GM23338 (cell line): ENCODE measurements around the gene ATP10A. TPM values are rescaled to one million over a fixed set of nuclear protein-coding genes. Genes with fewer than 3 reads are reported as not detected.

ENCODE experiments used
- ATAC-seq: fragments of 200-7000 bp; cut with Tn5 transposase; 3 replicates; pipeline ENCODE4 v1.9.1; 2020
- DNase-seq: peaks from one replicate; pipeline ENCODE4 v3.0.0-alpha.2; 2015; ENCODE audit warnings: low spot score
- H2AFZ ChIP-seq: fragments of 200-600 bp; sonication (generic); 2 replicates; pipeline ENCODE4 v1.8.0; 2016; ENCODE audit warnings: antibody characterized with exemption, mild to moderate bottlenecking, moderate library complexity
- H3F3A ChIP-seq: fragments of 200-600 bp; sonication (generic); replicated peaks from 2 replicates; pipeline ENCODE4 v1.8.0; 2017; ENCODE audit warnings: antibody characterized with exemption, mixed run types, low read depth
- H3K27ac ChIP-seq: fragments of 200-600 bp; sonication (generic); 2 replicates; pipeline ENCODE4 v1.6.1; 2016; ENCODE audit warnings: low read depth
- H3K27me3 ChIP-seq: fragments of 200-600 bp; sonication (generic); 2 replicates; pipeline ENCODE4 v1.8.0; 2016; ENCODE audit warnings: mild to moderate bottlenecking, mixed run types, moderate library complexity; ENCODE audit not compliant: insufficient read depth
- H3K36me3 ChIP-seq: fragments of 200-600 bp; sonication (generic); 2 replicates; pipeline ENCODE4 v1.8.0; 2016; ENCODE audit warnings: mild to moderate bottlenecking; ENCODE audit not compliant: insufficient read depth
- H3K4me1 ChIP-seq: fragments of 200-600 bp; sonication (generic); 2 replicates; pipeline ENCODE4 v1.8.0; 2016; ENCODE audit warnings: mild to moderate bottlenecking, moderate library complexity; ENCODE audit not compliant: insufficient read depth
- H3K4me2 ChIP-seq: fragments of 200-600 bp; sonication (generic); 2 replicates; pipeline ENCODE4 v1.7.1; 2017; ENCODE audit warnings: mixed run types
- H3K4me3 ChIP-seq: fragments of 200-600 bp; sonication (generic); 2 replicates; pipeline ENCODE4 v1.6.1; 2016; ENCODE audit warnings: mixed run types
- H3K79me2 ChIP-seq: fragments of 200-600 bp; sonication (generic); replicated peaks from 2 replicates; pipeline ENCODE4 v1.8.0; 2017; ENCODE audit warnings: mild to moderate bottlenecking; ENCODE audit not compliant: insufficient read depth
- H3K9me2 ChIP-seq: fragments of 200-600 bp; sonication (generic); 2 replicates; pipeline ENCODE4 v1.8.0; 2017; ENCODE audit not compliant: insufficient read depth
- H4K20me1 ChIP-seq: fragments of 200-600 bp; sonication (generic); replicated peaks from 2 replicates; pipeline ENCODE4 v1.8.0; 2017; ENCODE audit warnings: mild to moderate bottlenecking; ENCODE audit not compliant: insufficient read depth
- H3K27ac Mint-ChIP-seq: 2 replicates; pipeline ENCODE4 v1.8.0; 2020; ENCODE audit warnings: inconsistent platforms, mild to moderate bottlenecking, moderate library complexity, mixed read lengths
- H3K27me3 Mint-ChIP-seq: 3 replicates; pipeline ENCODE4 v1.8.0; 2022; ENCODE audit warnings: low read depth, mild to moderate bottlenecking, moderate library complexity, mixed read lengths, inconsistent platforms; ENCODE audit not compliant: insufficient read depth, poor library complexity
- H3K36me3 Mint-ChIP-seq: 3 replicates; pipeline ENCODE4 v1.8.0; 2021; ENCODE audit warnings: low read depth, mild to moderate bottlenecking, inconsistent platforms, moderate library complexity, mixed read lengths
- H3K4me1 Mint-ChIP-seq: 3 replicates; pipeline ENCODE4 v1.8.0; 2020; ENCODE audit warnings: mild to moderate bottlenecking, inconsistent platforms, mixed read lengths
- H3K4me3 Mint-ChIP-seq: 3 replicates; pipeline ENCODE4 v1.8.0; 2021; ENCODE audit warnings: moderate library complexity, mild to moderate bottlenecking, inconsistent platforms, mixed read lengths
- H3K9me3 Mint-ChIP-seq: 3 replicates; pipeline ENCODE4 v1.8.0; 2020; ENCODE audit warnings: moderate library complexity, mild to moderate bottlenecking, inconsistent platforms, mixed read lengths
- EZH2phosphoT487 ChIP-seq: fragments of 200-600 bp; sonication (generic); IDR thresholded peaks from one replicate; pipeline ENCODE4 v1.8.1; 2018; ENCODE audit warnings: antibody characterized with exemption; ENCODE audit not compliant: unreplicated experiment
- POLR2AphosphoS5 ChIP-seq: IDR thresholded peaks from 2 replicates; pipeline ENCODE4 v1.6.1; 2016; ENCODE audit warnings: antibody characterized with exemption, low read depth
- REST ChIP-seq: IDR thresholded peaks from one replicate; pipeline ENCODE4 v1.6.1; 2018; ENCODE audit warnings: antibody characterized with exemption; ENCODE audit not compliant: unreplicated experiment
- STAT1 ChIP-seq: IDR thresholded peaks from one replicate; pipeline ENCODE4 v1.6.1; 2016; ENCODE audit warnings: antibody characterized with exemption; ENCODE audit not compliant: unreplicated experiment
- ZNF114 ChIP-seq: fragments of 250-450 bp; sonication (Bioruptor Pico); IDR thresholded peaks from 2 replicates; pipeline ENCODE4 v1.5.0; 2020; ENCODE audit warnings: mild to moderate bottlenecking, moderate library complexity
- ZNF462 ChIP-seq: fragments of 250-450 bp; sonication (Bioruptor Pico); IDR thresholded peaks from 2 replicates; pipeline ENCODE4 v1.5.0; 2020; ENCODE audit warnings: mild to moderate bottlenecking, moderate library complexity
- polyA plus RNA-seq: library from polyadenylated mRNA; unstranded; fragments of >200 nt; fragmentation: Nextera tagmentation; extraction: Ambion mirVana; gene quantifications from 2 replicates; pipeline ENCODE4 v1.2.1, GENCODE V29; 2016
- total RNA-seq: library from RNA; depleted of rRNA; stranded (reverse); fragments of >200 nt; shearing (Covaris generic); gene quantifications from 2 replicates; pipeline ENCODE4 v1.2.3, GENCODE V29; 2014

The ATP10A gene
- total and polyA plus RNA-seq, 2 experiments from 2014 or later = 0.36 to 5.6 TPM

GRCh38 chr15:25797035-25797434 lies 66.1 kb downstream of the ATP10A start (continued):
- TF ChIP-seq ZNF462 = no peak
- no peak for TF ChIP-seq EZH2phosphoT487
- TF ChIP-seq REST = no peak

GRCh38 chr15:25796395-25796794 lies 66.7 kb downstream of the ATP10A start:
- H3K4me3 Mint-ChIP-seq = no peak overlapping the region
- no peaks in the 10 kb centered on the region for H4K20me1 ChIP-seq
- no peaks in the 10 kb centered on the region for H3F3A ChIP-seq
- no peaks in the 10 kb centered on the region for H3K9me2 ChIP-seq
- DNase-seq = no peak
- peaks cover 3% of the 10 kb centered on the region for H3K27me3 Mint-ChIP-seq
- peaks cover 8% of the 10 kb centered on the region for H3K4me1 ChIP-seq
- H3K4me1 Mint-ChIP-seq = peaks cover 19% of the 10 kb centered on the region
- H3K27ac Mint-ChIP-seq = no peak overlapping the region
- no peak overlapping the region for H3K4me3 ChIP-seq
- H3K27ac ChIP-seq = no peak overlapping the region
- no peaks in the 10 kb centered on the region for H3K36me3 ChIP-seq
- no peak overlapping the region for H2AFZ ChIP-seq
- no peaks in the 10 kb centered on the region for H3K79me2 ChIP-seq
- no peak for ATAC-seq
- H3K36me3 Mint-ChIP-seq = no peaks in the 10 kb centered on the region
- no peak overlapping the region for H3K4me2 ChIP-seq
- no peaks in the 10 kb centered on the region for H3K27me3 ChIP-seq
- H3K9me3 Mint-ChIP-seq = no peaks in the 10 kb centered on the region
- no peak for TF ChIP-seq POLR2AphosphoS5
- no peak for TF ChIP-seq STAT1
- TF ChIP-seq ZNF114 (CRISPR knock-in tag) = no peak
- no peak for TF ChIP-seq ZNF462
